OCI-LY1 (cell line): ENCODE results near the gene PDK2.

Source experiments
- H2AFZ ChIP-seq: fragments of 200-600 bp; sonication (generic), shearing (Covaris generic); 2 replicates; pipeline ENCODE4 v1.6.0; 2014; ENCODE audit warnings: antibody characterized with exemption, mild to moderate bottlenecking, low read length
- H3F3A ChIP-seq: fragments of 200-600 bp; sonication (generic), shearing (Covaris generic); 2 replicates; pipeline ENCODE4 v1.6.0; 2014; ENCODE audit warnings: mild to moderate bottlenecking, antibody characterized with exemption, low read length, moderate library complexity; ENCODE audit not compliant: insufficient read depth
- H3K27ac ChIP-seq: fragments of 200-600 bp; sonication (generic); 2 replicates; pipeline ENCODE4 v1.5.1; 2014; ENCODE audit warnings: low read length, mixed run types, mild to moderate bottlenecking, low read depth; ENCODE audit not compliant: poor library complexity, severe bottlenecking
- H3K27me3 ChIP-seq: fragments of 200-600 bp; sonication (generic); 2 replicates; pipeline ENCODE4 v1.6.0; 2014; ENCODE audit warnings: antibody characterized with exemption, mild to moderate bottlenecking, low read length, moderate library complexity; ENCODE audit not compliant: insufficient read depth
- H3K36me3 ChIP-seq: fragments of 200-600 bp; sonication (generic); 2 replicates; pipeline ENCODE4 v1.6.1; 2014; ENCODE audit warnings: mild to moderate bottlenecking, antibody characterized with exemption, low read length, moderate library complexity, mixed read lengths; ENCODE audit not compliant: insufficient read depth
- H3K4me1 ChIP-seq: fragments of 200-600 bp; sonication (generic); 2 replicates; pipeline ENCODE4 v1.5.1; 2014; ENCODE audit warnings: mild to moderate bottlenecking, low read length, moderate library complexity; ENCODE audit not compliant: insufficient read depth, severe bottlenecking
- H3K4me2 ChIP-seq: fragments of 200-600 bp; sonication (generic), shearing (Covaris generic); 2 replicates; pipeline ENCODE4 v1.6.1; 2014; ENCODE audit warnings: low read length
- H3K4me3 ChIP-seq: fragments of 200-600 bp; sonication (generic); 2 replicates; pipeline ENCODE4 v1.5.1; 2014; ENCODE audit warnings: low read length, low read depth, mild to moderate bottlenecking, mixed read lengths; ENCODE audit not compliant: poor library complexity, severe bottlenecking
- H3K79me2 ChIP-seq: fragments of 200-600 bp; shearing (Covaris generic); 2 replicates; pipeline ENCODE4 v1.6.1; 2016; ENCODE audit warnings: mixed run types, low read length, mixed read lengths; ENCODE audit not compliant: insufficient read depth
- H3K9ac ChIP-seq: fragments of 200-600 bp; sonication (generic), shearing (Covaris generic); 2 replicates; pipeline ENCODE4 v1.6.1; 2014; ENCODE audit warnings: mild to moderate bottlenecking, low read length, mixed read lengths
- H3K9me2 ChIP-seq: fragments of 200-600 bp; sonication (generic), shearing (Covaris generic); 2 replicates; pipeline ENCODE4 v1.6.1; 2014; ENCODE audit warnings: low read depth, mild to moderate bottlenecking, low read length, mixed read lengths
- H3K9me3 ChIP-seq: fragments of 200-600 bp; shearing (Covaris generic); 2 replicates; pipeline ENCODE4 v1.6.1; 2014; ENCODE audit warnings: low read length, mixed read lengths
- H4K20me1 ChIP-seq: fragments of 200-600 bp; sonication (generic), shearing (Covaris generic); 2 replicates; pipeline ENCODE4 v1.6.0; 2016; ENCODE audit warnings: mild to moderate bottlenecking, low read length; ENCODE audit not compliant: insufficient read depth
- CTCF ChIP-seq: fragments of 200-600 bp; sonication (generic), shearing (Covaris generic); IDR thresholded peaks from 2 replicates; pipeline ENCODE4 v1.5.1; 2017; ENCODE audit warnings: mild to moderate bottlenecking, antibody characterized with exemption, low read length, moderate library complexity, mixed read lengths
- EZH2 ChIP-seq: fragments of 200-600 bp; sonication (generic), shearing (Covaris generic); IDR thresholded peaks from 2 replicates; pipeline ENCODE4 v1.8.0; 2017; ENCODE audit warnings: borderline replicate concordance, mixed run types, mild to moderate bottlenecking, antibody characterized with exemption, low read length, moderate library complexity, mixed read lengths

The PDK2 gene

GRCh38 chr17:50125420-50125997 is 30.4 kb downstream of the PDK2 start:
- no peak overlapping the region for H3K27ac ChIP-seq
- H3F3A ChIP-seq: no peaks in the 10 kb centered on the region
- TF ChIP-seq CTCF: no peak
- TF ChIP-seq EZH2: no peak
- H2AFZ ChIP-seq: no peak overlapping the region
- peaks cover 9% of the 10 kb centered on the region; the same call in 1 of the 2 replicates for H3K27me3 ChIP-seq
- no peaks in the 10 kb centered on the region for H4K20me1 ChIP-seq
- no peaks in the 10 kb centered on the region for H3K9me3 ChIP-seq
- no peaks in the 10 kb centered on the region for H3K36me3 ChIP-seq
- H3K4me2 ChIP-seq: no peak overlapping the region
- H3K9me2 ChIP-seq: no peaks in the 10 kb centered on the region
- no peak overlapping the region for H3K4me3 ChIP-seq
- H3K9ac ChIP-seq: no peak overlapping the region
- H3K4me1 ChIP-seq: peaks cover 3% of the 10 kb centered on the region
- no peaks in the 10 kb centered on the region for H3K79me2 ChIP-seq

- Histone ChIP-seq H2AFZ (no peak overlapping the region), H3K4me2 (no peak overlapping the region), H3F3A (no peaks in the 10 kb centered on the region), H3K36me3 (no peaks in the 10 kb centered on the region; the same call in 1 of the 2 replicates), H3K27me3 (peaks cover 9% of the 10 kb centered on the region; the same call in 1 of the 2 replicates), H3K4me1 (peaks cover 3% of the 10 kb centered on the region), H3K4me3 (no peak overlapping the region), H3K79me2 (no peaks in the 10 kb centered on the region), H3K27ac (no peak overlapping the region), H3K9me2 (no peaks in the 10 kb centered on the region), H4K20me1 (no peaks in the 10 kb centered on the region), H3K9me3 (no peaks in the 10 kb centered on the region), H3K9ac (no peak overlapping the region)
- no peak for TF ChIP-seq EZH2
- TF ChIP-seq CTCF: no peak
These were observed 32.7 kb downstream of the PDK2 start for GRCh38 chr17:50127697-50128361.

- Histone ChIP-seq H2AFZ (no peak overlapping the region), H3K4me3 (no peak overlapping the region), H3K9me2 (no peaks in the 10 kb centered on the region), H3K4me2 (no peak overlapping the region), H3K27ac (no peak overlapping the region), H3K9ac (no peak overlapping the region), H4K20me1 (no peaks in the 10 kb centered on the region), H3K36me3 (no peaks in the 10 kb centered on the region; the same call in 1 of the 2 replicates), H3K9me3 (no peaks in the 10 kb centered on the region), H3K27me3 (peaks cover 8% of the 10 kb centered on the region; the same call in 1 of the 2 replicates), H3F3A (no peaks in the 10 kb centered on the region), H3K4me1 (peaks cover 3% of the 10 kb centered on the region), H3K79me2 (no peaks in the 10 kb centered on the region)
- TF ChIP-seq CTCF (no peak), EZH2 (no peak)
These were observed 33.5 kb downstream of the PDK2 start for GRCh38 chr17:50128441-50129352.
